Fibroblast of lung (primary cell): ENCODE data around the gene SNPH.

ENCODE experiments used
- EZH2 ChIP-seq: IDR thresholded peaks from 2 replicates; pipeline ENCODE4 v1.5.1; 2012; ENCODE audit warnings: low read length, control low read depth, mild to moderate bottlenecking; ENCODE audit errors: missing control alignments
- TF ChIP-seq, protein P1 (sequence below), 2 donors: IDR thresholded peaks in 1 of 2; conservative IDR thresholded peaks in 1 of 2; 1 replicate in 1 of 2; 2 replicates in 1 of 2; pipeline ENCODE4 v1.5.1; 2011 to 2012; ENCODE audit warnings: low read length in 2 of 2, control low read depth in 1 of 2, inconsistent platforms in 1 of 2, low read depth in 1 of 2, mild to moderate bottlenecking in 1 of 2

DNA sequence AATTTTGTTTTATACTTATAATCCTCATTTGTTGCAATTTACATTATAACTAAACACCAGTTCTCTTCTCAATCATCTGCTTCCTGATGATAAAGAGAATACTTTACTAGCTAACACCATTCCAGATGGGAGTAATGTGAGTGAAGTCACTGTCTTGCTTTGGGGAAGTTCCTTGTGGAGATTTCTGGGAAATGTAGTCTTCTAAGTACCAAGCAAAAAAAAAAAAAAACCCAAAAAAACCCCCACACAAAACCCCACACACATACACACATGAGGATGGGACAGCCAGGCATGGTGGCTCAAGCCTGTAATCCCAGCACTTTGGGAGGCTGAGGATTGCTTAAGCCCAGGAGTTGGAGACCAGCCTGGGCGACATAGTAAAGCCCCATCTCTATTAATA lies 2.2 kb upstream of the SNPH start:
- TF ChIP-seq, protein P1, sequence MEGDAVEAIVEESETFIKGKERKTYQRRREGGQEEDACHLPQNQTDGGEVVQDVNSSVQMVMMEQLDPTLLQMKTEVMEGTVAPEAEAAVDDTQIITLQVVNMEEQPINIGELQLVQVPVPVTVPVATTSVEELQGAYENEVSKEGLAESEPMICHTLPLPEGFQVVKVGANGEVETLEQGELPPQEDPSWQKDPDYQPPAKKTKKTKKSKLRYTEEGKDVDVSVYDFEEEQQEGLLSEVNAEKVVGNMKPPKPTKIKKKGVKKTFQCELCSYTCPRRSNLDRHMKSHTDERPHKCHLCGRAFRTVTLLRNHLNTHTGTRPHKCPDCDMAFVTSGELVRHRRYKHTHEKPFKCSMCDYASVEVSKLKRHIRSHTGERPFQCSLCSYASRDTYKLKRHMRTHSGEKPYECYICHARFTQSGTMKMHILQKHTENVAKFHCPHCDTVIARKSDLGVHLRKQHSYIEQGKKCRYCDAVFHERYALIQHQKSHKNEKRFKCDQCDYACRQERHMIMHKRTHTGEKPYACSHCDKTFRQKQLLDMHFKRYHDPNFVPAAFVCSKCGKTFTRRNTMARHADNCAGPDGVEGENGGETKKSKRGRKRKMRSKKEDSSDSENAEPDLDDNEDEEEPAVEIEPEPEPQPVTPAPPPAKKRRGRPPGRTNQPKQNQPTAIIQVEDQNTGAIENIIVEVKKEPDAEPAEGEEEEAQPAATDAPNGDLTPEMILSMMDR (conservative IDR thresholded peaks at IDR 0.05 in 1 of 2, IDR thresholded peaks at IDR 0.05 in 1 of 2; ENCODE audit: low read depth in 1 of 2, low read length in 2 of 2), result no peak
- TF ChIP-seq EZH2, result no peak
